Jurkat, Clone E6-1 (cell line): ENCODE measurements around the gene UNC45A.

Experiments used
- DNase-seq: peaks from one replicate; pipeline ENCODE4 v3.0.0-alpha.2; 2011; ENCODE audit warnings: low read depth, low spot score
- H3K4me3 ChIP-seq: 2 replicates; pipeline ENCODE4 v1.5.1; 2011; ENCODE audit warnings: mild to moderate bottlenecking, low read length, control low read depth, moderate library complexity

The UNC45A gene

DNA sequence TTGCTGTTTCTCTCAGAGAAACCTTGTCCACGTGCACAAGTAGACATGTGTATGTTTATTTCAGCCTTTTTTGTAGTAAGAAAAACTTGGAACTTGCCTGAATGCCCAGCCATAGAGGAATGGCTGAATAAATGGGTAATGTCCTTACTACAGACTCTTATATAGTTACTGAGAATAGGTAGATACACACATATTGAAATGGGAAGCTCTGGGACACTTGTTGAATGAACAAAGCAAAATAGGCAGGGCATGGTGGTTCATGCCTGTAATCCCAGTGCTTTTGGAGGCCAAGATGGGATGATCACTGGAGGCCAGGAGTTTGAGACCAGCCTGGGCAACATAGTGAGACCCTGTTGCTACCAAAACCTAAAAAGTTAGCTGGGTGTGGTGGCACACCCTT, 1.7 kb downstream of the UNC45A start:
- no peak overlapping the region for H3K4me3 ChIP-seq
- DNase-seq, result no peak

DNA sequence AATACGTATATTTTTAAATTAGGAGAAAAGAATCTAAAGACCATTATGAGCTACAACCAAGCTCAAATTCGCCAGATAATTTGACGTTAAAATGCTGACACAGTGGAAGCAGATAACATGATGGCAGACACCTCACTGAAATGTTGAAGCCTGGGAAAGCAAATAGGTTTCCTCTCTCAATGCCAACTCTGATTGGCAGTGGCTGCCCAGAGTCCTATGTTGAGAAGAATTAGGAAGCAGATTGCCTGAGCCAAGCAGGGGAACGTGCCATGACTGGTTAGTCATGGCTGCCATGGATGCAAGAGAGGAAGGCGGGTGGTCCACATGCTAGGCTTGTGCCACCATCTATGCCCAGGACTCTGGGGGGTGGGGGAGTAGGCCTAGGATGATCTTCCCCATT, 3.2 kb downstream of the UNC45A start:
- DNase-seq, result no peak
- no peak overlapping the region for H3K4me3 ChIP-seq

DNA sequence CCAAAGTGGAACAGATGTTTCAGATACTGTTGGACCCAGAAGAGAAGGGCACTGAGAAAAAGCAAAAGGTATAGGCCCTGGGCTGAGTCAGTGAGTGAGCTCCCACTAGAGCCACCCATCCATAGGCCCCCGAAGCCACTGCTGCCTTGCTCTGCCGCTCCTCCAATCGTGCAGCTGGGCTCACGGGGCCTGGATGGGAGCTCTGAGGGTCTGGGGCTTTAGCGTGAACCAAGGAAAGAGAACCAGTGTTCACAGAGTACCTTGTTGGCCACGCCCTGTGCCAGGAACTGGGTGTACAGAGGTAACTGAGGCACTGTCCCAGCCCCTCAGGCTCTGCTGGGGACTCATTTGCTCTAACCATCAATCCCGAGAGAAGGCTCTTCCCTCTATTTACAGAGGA, 4.7 kb downstream of the UNC45A start:
- DNase-seq, result no peak
- H3K4me3 ChIP-seq, result no peak overlapping the region

DNA sequence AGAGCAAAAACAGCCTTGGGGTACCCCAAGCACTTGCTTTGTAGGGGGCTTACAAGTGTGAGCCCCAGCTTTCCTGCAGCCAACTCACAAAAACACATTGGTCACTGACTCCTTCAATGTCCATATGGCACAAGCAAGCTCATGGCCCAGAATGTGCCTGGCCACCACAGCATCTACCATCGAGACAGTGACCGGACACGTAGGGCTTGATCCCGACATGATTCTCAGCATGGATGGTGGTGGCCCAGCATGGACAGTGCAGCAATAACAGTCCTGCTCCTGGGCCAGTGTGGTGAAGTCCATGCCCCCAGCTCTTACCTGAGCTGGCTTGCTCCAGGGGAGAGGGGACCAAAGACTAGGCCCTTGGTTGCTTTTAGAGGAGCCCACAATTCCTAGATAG, 6.0 kb downstream of the UNC45A start:
- no peak overlapping the region for H3K4me3 ChIP-seq
- no peak for DNase-seq

DNA sequence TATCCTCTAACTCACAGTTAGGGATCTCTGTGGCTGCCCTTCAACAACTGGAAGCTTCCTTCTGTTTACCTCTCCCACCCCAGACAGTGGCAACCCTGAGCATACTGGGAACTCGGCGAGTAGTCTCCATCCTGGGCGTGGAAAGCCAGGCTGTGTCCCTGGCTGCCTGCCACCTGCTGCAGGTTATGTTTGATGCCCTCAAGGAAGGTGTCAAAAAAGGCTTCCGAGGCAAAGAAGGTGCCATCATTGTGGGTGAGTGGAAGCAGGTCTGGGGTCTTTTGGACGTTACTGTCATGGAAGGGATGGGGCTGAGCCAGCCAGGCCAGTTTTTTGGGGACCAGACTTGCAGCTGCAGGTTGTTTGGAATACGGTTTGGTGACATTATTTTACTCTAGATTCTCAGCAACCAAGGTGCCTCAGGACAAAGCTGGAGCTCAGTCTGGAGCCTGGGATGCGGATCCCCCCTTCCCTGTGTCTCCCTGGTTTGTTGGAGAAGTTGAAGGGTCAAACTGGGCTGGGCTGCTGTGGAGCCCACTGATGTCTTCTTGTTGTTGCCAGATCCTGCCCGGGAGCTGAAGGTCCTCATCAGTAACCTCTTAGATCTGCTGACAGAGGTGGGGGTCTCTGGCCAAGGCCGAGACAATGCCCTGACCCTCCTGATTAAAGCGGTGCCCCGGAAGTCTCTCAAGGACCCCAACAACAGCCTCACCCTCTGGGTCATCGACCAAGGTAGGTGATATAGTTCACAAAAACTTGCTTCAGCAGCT, 7.5 kb downstream of the UNC45A start:
- DNase-seq, result no peak
- no peak overlapping the region for H3K4me3 ChIP-seq

DNA sequence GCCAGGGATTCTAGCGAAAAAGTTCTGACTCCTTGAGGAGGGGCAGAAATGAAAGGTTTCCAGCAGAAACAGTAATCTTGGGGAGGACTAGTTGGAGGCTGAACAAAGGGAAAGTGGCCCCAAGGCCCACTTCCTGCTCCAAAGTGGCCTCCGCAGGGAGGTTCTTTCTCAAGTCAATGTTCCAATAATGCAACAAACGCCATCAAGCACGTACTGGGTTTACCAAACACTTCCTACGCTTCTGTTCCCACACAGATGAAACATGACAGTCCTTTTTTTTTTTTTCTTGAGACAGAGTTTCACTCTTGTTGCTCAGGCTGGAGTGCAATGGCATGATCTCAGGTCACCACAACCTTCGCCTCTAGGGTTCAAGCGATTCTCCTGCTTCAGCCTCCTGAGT, 10.0 kb downstream of the UNC45A start:
- DNase-seq, result no peak
- no peak overlapping the region for H3K4me3 ChIP-seq

DNA sequence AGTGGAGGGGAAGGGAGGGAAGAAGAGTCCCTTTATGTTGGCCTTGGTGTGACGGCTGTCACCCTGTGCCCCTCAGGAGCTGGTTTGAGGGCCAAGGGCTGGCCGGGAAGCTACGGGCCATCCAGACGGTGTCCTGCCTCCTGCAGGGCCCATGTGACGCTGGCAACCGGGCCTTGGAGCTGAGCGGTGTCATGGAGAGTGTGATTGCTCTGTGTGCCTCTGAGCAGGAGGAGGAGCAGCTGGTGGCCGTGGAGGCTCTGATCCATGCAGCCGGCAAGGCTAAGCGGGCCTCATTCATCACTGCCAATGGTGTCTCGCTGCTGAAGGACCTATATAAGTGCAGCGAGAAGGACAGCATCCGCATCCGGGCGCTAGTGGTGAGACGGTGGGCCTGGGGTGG, 11.5 kb downstream of the UNC45A start:
- DNase-seq, result no peak
- H3K4me3 ChIP-seq, result no peak overlapping the region

DNA sequence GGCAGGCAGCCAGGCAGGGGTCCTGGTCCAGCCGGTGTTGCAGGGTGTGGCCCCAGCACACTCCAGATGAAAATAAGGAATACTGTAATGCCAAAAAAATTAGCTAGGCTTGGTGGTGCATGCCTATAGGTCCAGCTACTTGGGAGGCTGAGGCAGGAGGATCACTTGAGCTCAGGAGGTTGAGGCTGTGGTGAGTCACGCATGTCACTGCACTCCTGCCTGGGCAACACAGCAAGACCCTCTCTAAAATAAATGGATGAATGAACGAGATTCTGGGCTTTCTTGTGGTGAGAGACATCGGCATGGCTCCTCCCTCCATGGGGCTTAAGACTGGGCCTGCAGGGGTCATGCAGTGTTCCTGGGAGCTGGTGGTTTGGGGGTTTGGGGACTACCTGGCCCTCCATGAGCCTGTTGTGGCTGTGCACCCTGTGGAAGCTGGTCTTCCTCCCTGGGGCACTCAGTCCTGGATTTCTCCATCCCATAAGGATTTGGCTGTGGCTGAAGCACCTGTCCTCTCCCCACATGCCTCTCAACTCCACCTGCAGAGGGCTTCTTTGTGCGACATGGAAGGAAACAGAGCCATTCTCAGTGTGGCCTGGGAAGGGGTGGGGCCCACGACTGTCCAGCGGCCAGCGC, 12.0 kb downstream of the UNC45A start:
- no peak overlapping the region for H3K4me3 ChIP-seq
- DNase-seq, result no peak

DNA sequence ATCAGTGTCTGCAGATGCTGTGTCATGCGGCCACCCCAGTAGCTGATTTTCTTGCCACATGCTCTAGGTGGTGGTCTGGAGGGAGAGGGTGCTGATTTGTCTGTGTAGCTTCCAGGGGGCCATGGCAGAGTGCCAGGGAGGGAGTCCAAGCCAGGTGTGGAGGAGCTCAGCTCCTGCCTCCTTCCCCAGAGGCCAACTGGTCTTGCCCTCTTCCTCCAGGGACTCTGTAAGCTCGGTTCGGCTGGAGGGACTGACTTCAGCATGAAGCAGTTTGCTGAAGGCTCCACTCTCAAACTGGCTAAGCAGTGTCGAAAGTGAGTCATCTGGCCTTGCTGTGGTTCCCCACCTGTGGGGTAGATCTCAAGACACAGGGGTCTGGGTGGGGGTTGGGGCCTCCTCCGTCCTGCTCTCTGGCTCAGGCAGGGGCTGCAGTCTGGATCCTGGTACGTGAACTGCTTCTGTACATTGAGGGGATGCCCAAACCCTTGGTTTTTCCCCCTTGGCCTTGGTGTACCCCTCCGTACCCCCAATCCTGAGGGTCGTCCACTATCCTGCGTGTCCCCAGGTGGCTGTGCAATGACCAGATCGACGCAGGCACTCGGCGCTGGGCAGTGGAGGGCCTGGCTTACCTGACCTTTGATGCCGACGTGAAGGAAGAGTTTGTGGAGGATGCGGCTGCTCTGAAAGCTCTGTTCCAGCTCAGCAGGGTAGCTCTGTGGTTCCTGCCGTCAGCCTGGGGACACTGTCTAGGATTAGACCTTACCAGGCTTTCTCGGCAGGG, 12.7 kb downstream of the UNC45A start:
- no peak for DNase-seq
- no peak overlapping the region for H3K4me3 ChIP-seq

DNA sequence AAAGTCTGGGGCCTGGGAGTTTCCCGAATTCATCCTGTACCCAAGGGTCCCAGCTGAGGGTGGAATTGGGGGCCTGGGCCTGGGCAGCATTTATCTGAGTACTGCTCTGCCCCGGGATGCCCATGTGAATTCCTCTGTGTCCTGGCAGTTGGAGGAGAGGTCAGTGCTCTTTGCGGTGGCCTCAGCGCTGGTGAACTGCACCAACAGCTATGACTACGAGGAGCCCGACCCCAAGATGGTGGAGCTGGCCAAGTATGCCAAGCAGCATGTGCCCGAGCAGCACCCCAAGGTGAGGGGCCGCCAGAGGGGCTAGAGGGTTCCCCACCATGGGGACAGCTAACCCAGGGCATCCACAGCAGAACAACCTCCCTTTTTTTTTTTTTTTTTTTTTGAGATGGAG, 13.4 kb downstream of the UNC45A start:
- H3K4me3 ChIP-seq, result no peak overlapping the region
- no peak for DNase-seq

DNA sequence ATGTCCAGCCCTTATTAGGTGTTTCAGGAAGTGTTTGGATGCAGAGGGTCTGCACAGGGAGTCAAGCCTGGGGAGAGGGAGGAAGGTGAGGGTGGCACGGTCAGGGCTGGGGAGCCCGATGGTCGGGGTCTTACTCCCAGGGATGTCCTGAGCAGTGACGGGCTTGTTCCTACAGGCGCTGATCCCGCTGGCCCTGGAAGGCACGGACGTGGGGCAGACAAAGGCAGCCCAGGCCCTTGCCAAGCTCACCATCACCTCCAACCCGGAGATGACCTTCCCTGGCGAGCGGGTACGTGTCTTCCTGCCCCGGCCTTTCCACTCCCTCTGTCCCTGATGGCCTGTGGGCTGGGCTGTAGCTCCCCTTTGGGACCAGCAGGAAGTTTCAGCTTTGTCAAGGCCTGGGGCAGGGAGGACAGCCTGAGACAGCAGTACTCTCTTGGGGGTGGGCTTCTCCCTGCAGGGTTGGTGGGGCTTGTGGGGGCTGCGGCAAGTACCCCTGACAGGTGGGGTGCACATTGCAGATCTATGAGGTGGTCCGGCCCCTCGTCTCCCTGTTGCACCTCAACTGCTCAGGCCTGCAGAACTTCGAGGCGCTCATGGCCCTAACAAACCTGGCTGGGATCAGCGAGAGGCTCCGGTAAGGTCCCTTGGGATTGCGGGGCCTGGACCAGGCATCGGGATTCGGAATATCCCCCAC, 15.0 kb downstream of the UNC45A start:
- DNase-seq, result no peak
- no peak overlapping the region for H3K4me3 ChIP-seq

DNA sequence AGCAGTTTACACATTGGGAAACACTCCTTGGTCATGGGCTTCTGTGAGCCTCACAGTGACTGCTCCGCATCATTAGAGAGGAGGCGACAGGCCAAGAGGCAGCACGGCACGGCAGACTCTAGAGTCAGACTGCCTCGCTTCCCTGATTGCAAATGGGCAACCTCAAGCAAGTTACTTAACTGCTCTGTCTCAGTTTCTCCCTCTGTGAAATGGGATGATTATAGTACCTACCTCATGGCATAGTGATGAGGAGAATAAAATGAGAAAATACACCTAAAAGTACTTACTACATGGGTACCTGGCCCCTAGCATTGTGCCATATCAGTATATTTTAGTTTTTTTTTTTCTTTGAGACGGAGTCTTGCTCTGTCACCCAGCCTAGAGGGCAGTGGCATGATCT, 15.6 kb downstream of the UNC45A start:
- no peak for DNase-seq
- H3K4me3 ChIP-seq, result no peak overlapping the region

DNA sequence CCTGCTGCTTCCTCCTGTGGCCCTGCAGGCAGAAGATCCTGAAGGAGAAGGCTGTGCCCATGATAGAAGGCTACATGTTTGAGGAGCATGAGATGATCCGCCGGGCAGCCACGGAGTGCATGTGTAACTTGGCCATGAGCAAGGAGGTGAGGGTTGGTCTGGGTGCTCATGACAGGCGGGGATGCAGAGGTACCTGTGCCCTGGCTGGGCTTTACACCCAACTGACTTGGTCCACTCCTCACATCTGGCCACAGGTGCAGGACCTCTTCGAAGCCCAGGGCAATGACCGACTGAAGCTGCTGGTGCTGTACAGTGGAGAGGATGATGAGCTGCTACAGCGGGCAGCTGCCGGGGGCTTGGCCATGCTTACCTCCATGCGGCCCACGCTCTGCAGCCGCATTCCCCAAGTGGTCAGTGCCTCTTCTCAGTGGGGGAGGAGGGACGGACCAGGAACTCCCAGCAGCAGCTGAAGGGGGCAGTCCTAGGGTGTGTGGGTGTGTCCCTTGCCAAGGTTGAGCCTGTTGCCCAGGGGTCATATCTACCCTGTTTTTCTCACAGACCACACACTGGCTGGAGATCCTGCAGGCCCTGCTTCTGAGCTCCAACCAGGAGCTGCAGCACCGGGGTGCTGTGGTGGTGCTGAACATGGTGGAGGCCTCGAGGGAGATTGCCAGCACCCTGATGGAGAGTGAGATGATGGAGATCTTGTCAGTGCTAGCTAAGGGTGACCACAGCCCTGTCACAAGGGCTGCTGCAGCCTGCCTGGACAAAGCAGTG, 18.0 kb downstream of the UNC45A start:
- no peak overlapping the region for H3K4me3 ChIP-seq
- no peak for DNase-seq

DNA sequence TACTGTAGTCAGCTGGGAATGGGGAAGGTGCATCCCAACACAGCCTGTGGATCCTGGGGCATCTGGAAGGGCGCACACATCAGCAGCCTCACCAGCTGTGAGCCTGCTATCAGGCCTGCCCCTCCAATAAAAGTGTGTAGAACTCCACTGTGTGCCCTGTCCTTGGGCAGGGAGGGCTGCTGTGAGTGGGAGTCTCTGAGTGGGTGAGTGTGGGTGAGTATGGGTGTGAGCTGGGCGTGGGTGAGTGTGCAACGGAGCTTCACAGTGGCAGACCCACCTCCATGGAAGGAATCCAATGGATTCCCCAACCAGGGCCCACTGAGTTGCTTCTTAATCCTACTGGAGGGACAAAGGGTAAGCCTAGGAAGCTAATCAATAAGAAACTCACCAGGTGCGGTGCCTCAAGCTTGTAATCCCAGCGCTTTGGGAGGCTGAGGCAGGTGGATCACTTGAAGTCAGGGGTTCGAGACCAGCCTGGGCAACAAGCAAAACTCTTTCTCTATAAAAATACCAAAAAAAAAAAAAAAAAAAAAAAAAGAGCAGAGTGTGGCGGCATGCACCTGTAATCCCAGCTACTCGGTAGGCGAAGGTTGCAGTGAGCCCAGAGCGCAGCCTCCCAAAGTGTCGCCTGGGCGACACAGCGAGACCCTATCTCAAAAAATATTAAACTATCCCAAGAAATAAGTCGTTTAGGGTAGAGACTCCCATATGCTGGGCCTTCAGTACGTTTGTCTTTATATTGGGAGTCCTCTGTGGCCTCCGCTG, 19.0 kb downstream of the UNC45A start:
- H3K4me3 ChIP-seq, result peak overlapping the region; percentile 87
- DNase-seq, result no peak

DNA sequence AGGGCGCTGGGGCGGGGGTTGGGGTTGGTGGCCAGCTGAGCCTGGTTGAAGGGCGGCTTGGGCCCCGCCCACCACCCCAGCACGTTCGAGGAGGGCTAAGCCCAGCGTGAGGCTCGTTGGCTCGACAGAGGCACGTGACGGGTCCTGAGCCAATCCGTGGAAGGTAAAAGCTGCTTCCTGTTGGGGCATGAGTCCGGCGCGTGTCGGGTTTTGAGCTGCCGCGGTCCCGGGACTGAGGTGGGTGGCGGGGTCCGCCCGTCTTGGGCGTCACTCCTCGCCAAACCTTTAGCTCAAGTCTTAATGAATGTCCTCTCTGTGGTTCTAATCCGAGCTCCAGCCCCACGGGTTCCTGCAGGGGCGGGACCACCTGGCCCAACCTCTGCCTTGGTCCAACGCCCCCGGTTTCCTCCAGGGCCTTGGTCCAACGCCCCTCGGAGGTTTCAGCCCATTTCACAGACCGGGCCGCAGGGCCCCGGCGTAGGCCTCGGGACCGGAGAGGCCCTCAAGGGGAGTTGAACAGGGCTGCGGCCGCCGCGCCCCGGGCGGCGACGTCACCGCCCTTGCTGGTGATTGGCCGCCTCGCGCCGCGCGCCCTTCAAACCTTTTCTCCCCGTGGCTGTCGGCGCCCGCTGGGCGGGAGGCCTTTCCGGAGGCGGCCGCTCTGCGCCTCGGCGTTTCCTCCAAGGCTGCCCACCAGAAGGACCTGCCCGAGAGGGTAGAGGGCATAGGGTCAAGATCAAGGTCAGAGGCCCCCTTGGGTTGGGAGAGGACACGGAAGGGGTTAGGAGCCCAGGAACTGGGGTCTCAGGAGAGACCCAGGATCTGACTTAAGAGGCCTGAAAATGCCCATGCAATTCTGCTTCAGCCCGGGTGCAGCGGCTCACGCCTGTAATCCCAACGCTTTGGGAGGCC, 19.9 kb downstream of the UNC45A start, which contains the start of gene RCCD1:
Gene RCCD1 (plus strand): TSS at position 173 of the 912 bp plus-strand sequence. CDS start 1,851 bp downstream, outside the sequence.
- peak within 1 kb of the TSS; percentile 87 for H3K4me3 ChIP-seq
- DNase-seq, result peak; percentile 92

DNA sequence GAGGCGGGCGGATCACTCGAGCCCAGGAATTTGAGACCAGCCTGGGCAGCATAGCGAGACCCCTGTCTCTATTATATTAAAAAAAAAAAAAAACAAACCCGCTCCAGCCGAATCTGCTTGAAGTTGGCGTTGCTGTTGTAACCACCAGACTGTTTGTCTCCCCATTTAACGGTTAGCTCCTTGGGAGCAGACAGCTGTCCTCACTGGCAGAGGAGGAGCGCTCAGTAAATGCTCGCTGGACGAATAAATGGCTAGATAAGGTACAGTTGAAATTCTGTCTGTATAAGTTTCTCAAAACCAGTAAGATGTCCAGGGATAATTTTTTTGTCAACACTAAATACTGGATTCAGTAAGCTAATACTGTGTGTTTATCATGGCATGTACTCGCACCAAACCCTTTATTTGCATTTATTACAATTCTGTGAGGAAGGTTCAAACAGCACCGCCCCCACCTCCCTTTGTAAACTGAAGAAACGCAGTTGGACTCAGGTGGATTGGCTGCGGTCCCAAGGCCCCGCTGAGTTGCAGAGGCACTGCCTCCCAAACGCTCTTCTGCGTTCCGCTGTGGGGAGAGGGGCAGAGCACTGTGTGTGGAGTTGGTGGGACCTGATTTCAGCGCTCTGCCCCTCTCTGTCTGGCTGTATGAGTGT, 20.7 kb downstream of the UNC45A start:
- H3K4me3 ChIP-seq, result peak overlapping the region; percentile 87

More for the DNA sequence above, 20.7 kb downstream of the UNC45A start:
- no peak for DNase-seq
